ENCODE results near the gene TMEM72.

GRCh38 chr10:44968500-44969400 is 57.6 kb downstream of the TMEM72 start:
- no peak for TF ChIP-seq POLR2AphosphoS5 (IDR thresholded peaks at IDR 0.05)
- TF ChIP-seq CTCF (IDR thresholded peaks at IDR 0.05), result no peak

Measured in breast epithelium (tissue), 3 donors.